Common myeloid progenitor, CD34-positive (primary cell): ENCODE results near the gene SMIM38.
"Not testable (repeated sequence)": the region's sequence is repeated elsewhere in the genome, so short reads cannot be mapped to it uniquely, and the experiment has no call there.

Source experiments
- CTCF ChIA-PET: fragments of 350-600 bp; sonication (Branson Sonifier 250); formaldehyde crosslinking; loops from one replicate; lab custom pipeline; 2021; ENCODE audit warnings: antibody characterized with exemption; lab: Charles Lee
- POLR2A ChIA-PET: fragments of 350-600 bp; sonication (Branson Sonifier 250); formaldehyde crosslinking; loops from one replicate; lab custom pipeline; 2021; ENCODE audit warnings: antibody characterized with exemption; lab: Charles Lee
- DNase-seq, 3 donors: peaks; one replicate each; pipeline versions ENCODE4 v3.0.0 to v3.0.0-alpha.2; 2013
- H3K27ac ChIP-seq, 2 experiments: 1 replicate in 1 of 2; 2 replicates in 1 of 2; pipeline ENCODE4 v1.7.0; 2013; ENCODE audit warnings: inconsistent platforms in 2 of 2, low read length in 2 of 2, mild to moderate bottlenecking in 2 of 2, low read depth in 1 of 2, moderate library complexity in 1 of 2; ENCODE audit not compliant: severe bottlenecking in 2 of 2, insufficient read depth in 1 of 2, poor library complexity in 1 of 2
- H3K27me3 ChIP-seq, 5 experiments: replicated peaks in 2 of 5; 1 replicate in 3 of 5; 2 replicates in 2 of 5; pipeline versions ENCODE4 v1.6.1 to v1.7.0; 2013; ENCODE audit warnings: low read length in 4 of 5, mild to moderate bottlenecking in 2 of 5, moderate library complexity in 2 of 5, inconsistent platforms in 1 of 5; ENCODE audit not compliant: insufficient read depth in 5 of 5, control insufficient read depth in 4 of 5
- H3K36me3 ChIP-seq, 4 experiments: 1 replicate in 2 of 4; 2 replicates in 2 of 4; pipeline versions ENCODE4 v1.6.1 to v1.7.0; 2013; ENCODE audit warnings: low read length in 3 of 4, control low read depth in 1 of 4, mild to moderate bottlenecking in 1 of 4; ENCODE audit not compliant: control insufficient read depth in 4 of 4, insufficient read depth in 4 of 4
- H3K4me1 ChIP-seq, 4 experiments: 1 replicate in 3 of 4; 2 replicates in 1 of 4; pipeline versions ENCODE4 v1.6.1 to v1.7.1; 2013; ENCODE audit warnings: low read length in 3 of 4, mild to moderate bottlenecking in 3 of 4, control low read depth in 1 of 4, inconsistent platforms in 1 of 4, moderate library complexity in 1 of 4; ENCODE audit not compliant: control insufficient read depth in 4 of 4, insufficient read depth in 4 of 4; ENCODE audit errors: control extremely low read depth in 1 of 4
- H3K4me3 ChIP-seq, 7 experiments: 1 replicate in 4 of 7; 2 replicates in 3 of 7; pipeline versions ENCODE4 v1.5.1 to v1.7.0; 2013; ENCODE audit warnings: mild to moderate bottlenecking in 7 of 7, low read length in 6 of 7, moderate library complexity in 6 of 7, inconsistent platforms in 2 of 7, low read depth in 2 of 7, control low read depth in 1 of 7; ENCODE audit not compliant: insufficient read depth in 4 of 7, control insufficient read depth in 1 of 7; ENCODE audit errors: extremely low read depth in 1 of 7
- H3K9me3 ChIP-seq, 5 experiments: 1 replicate in 4 of 5; 2 replicates in 1 of 5; pipeline versions ENCODE4 v1.6.1 to v1.7.1; 2013; ENCODE audit warnings: low read length in 4 of 5, mild to moderate bottlenecking in 2 of 5, inconsistent platforms in 1 of 5, low read depth in 1 of 5, moderate library complexity in 1 of 5; ENCODE audit not compliant: control insufficient read depth in 4 of 5, insufficient read depth in 2 of 5; ENCODE audit errors: control extremely low read depth in 1 of 5
- WGBS: methylation state at CpG from one replicate; pipeline ENCODE4 v1.1.5; 2013; ENCODE audit not compliant: insufficient coverage; 5-methylcytosine and 5-hydroxymethylcytosine counted together

Gene SMIM38

DNA sequence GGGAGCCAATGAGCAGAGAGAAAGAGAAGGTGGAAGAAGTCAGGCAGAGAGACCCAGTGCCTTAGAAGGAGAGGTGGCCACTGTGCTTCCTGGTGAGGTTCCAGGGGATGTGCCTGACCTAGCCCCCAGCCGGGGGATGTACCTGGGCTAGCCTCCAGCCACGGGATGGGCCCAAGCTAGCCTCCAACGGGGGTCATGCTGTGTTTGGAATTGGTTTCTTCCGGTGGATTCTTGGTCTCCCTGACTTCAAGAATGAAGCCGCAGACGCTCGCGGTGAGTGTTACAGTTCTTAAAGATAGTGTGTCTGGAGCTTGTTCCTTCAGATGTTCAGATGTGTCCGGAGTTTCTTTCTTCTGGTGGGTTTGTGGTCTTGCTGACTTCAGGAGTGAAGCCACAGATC, 6.9 kb upstream of the SMIM38 start:
- WGBS: 98% methylated on average over 8 of the region's 9 CpGs
- POLR2A ChIA-PET: no interaction called here

DNA sequence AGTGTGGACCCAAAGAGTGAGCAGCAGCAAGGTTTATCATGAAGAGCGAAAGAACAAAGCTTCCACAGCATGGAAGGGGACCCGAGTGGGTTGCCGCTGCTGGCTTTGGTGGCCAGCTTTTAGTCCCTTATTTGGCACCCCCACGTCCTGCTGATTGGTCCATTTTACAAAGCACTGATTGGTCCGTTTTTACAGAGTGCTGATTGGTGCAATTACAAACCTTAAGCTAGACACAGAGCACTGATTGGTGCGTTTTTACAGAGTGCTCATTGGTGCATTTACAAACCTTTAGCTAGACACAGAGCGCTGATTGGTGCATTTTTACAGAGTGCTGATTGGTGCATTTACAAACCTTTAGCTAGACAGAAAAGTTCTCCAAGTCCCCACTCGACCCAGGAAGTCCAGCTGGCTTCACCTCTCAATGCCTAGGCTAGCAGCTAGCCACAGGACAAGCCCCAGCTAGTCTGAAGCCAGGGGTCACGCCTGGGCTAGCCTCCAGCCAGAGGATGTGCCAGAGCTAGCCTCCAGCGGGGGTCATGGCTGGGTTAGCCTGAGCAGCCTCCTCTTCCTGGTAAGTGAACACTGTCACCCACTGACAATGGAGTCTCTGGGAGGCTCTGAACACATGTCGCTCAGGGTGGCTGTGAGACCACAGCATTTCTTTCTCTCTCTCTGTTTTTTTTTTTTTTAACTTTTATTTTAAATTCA, 6.2 kb upstream of the SMIM38 start:
- H3K9me3 ChIP-seq: peaks cover 3 to 25% (median 15%) of the 10 kb centered on the region in 5 experiments
- DNase-seq, H3K27me3 ChIP-seq, H3K4me3 ChIP-seq, H3K27ac ChIP-seq, H3K4me1 ChIP-seq, H3K36me3 ChIP-seq, POLR2A ChIA-PET: not testable (repeated sequence)
- CTCF ChIA-PET: interaction anchor here (0.6 kb wide), 1 partner anchor 299 kb away, joined by 3 read pairs; no protein-coding TSS in a partner anchor
- 91% methylated on average over 10 of the region's 11 CpGs for WGBS

More for the DNA sequence above, 6.9 kb upstream of the SMIM38 start:
- Histone ChIP-seq H3K27ac (no peak overlapping the region), H3K9me3 (peaks cover 3 to 25% (median 15%) of the 10 kb centered on the region in 5 experiments), H3K4me3 (no peak overlapping the region), H3K36me3 (no peaks in the 10 kb centered on the region), H3K27me3 (no peaks in the 10 kb centered on the region), H3K4me1 (no peaks in the 10 kb centered on the region)
- DNase-seq: no peak
- CTCF ChIA-PET: no interaction called here

DNA sequence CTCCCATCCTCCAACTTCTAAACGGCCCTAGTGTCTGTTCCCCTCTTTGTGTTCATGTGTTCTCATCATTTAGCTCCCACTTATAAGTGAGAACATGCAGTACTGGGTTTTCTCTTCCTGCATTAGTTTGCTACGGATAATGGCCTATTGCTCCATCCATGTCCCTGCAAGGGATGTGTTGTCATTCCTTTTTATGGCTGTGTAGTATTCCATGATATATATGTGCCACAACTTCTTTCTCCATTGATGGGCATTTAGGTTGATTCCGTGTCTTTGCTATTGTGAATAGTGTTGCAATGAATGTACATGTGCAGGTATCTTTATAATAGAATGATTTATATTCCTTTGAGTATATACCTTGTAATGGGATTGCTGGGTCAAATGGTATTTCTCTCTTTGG, 5.6 kb upstream of the SMIM38 start:
- Histone ChIP-seq H3K4me1 (no peaks in the 10 kb centered on the region), H3K4me3 (no peak overlapping the region), H3K9me3 (peaks cover 3 to 24% (median 15%) of the 10 kb centered on the region in 5 experiments), H3K27ac (no peak overlapping the region), H3K27me3 (no peaks in the 10 kb centered on the region), H3K36me3 (no peaks in the 10 kb centered on the region)
- CTCF ChIA-PET: no interaction called here
- 100% methylated on average over 1 of the region's 3 CpGs for WGBS
- POLR2A ChIA-PET: interaction anchor here (0.7 kb wide), 1 partner anchor 232 kb away, joined by 5 read pairs; no protein-coding TSS in a partner anchor
- DNase-seq: no peak

DNA sequence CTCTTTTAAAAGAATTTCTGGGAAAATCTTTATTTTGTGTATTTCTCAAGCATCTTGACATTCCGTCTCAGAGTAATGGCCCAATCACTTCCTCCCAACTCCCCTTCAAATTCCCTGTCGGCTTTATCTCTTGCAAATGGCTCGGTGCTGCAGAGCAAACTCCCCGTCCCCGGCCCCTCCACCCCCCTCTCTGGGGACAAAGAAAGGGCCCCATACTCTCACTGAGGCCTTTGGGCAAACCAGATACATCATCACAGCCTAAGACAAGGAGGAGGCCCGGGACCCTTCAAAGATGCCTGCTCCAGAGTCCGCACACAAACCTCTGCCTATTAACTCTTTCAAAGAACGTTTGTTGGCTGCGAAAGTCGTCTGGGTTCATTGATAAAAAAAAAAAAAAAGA, 3.9 kb upstream of the SMIM38 start:
- peaks cover 0 to 16% (median 1%) of the 10 kb centered on the region in 5 experiments for H3K27me3 ChIP-seq
- no peaks in the 10 kb centered on the region for H3K36me3 ChIP-seq
- H3K9me3 ChIP-seq: peaks cover 0 to 16% (median 7%) of the 10 kb centered on the region in 5 experiments
- no peak overlapping the region for H3K27ac ChIP-seq
- DNase-seq: no peak
- ChIA-PET POLR2A (no interaction called here), CTCF (no interaction called here)
- no peak overlapping the region for H3K4me3 ChIP-seq
- 89% methylated on average over 10 of the region's 10 CpGs for WGBS
- H3K4me1 ChIP-seq: no peaks in the 10 kb centered on the region

DNA sequence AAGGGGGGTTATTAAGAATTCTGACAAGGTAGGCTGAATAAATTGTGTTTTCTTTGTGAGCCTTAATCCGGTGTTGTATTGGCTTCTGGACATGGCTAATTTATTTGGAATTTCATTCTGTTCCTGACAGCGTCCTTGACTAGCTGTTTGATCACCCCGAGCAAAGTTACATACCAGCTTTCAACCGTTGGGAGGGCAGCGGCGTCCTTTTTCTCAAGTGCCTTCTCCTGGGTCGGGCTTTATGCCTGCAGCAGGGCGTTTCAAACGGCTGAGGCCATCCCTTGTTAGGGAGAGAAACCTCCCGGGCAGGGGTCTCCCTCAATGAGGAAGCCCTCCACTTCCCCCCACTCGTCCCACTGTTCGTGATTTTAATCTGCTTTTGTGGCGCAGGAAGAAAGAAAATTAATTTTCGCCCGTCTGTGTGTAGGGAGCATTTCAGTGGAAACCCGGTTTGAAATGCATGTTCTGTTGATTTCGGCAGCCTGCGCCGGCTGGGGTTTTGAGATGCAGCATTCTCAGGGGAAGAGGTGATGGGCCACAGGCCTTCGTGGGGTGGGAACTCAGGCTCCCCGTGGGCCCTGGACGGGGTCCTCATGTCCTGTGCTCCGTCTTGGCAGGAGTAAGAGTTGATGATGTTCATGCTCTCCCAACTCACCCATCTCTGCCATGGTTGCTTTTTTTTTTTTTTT, 2.9 kb upstream of the SMIM38 start:
- POLR2A ChIA-PET: no interaction called here
- CTCF ChIA-PET: no interaction called here
- DNase-seq: no peak
- Histone ChIP-seq H3K4me3 (no peak overlapping the region), H3K36me3 (no peaks in the 10 kb centered on the region), H3K9me3 (peaks cover 0 to 10% (median 0%) of the 10 kb centered on the region in 5 experiments), H3K4me1 (no peaks in the 10 kb centered on the region), H3K27ac (no peak overlapping the region), H3K27me3 (peaks cover 0 to 27% (median 3%) of the 10 kb centered on the region in 5 experiments)
- 87% methylated on average over 19 of the region's 23 CpGs for WGBS

DNA sequence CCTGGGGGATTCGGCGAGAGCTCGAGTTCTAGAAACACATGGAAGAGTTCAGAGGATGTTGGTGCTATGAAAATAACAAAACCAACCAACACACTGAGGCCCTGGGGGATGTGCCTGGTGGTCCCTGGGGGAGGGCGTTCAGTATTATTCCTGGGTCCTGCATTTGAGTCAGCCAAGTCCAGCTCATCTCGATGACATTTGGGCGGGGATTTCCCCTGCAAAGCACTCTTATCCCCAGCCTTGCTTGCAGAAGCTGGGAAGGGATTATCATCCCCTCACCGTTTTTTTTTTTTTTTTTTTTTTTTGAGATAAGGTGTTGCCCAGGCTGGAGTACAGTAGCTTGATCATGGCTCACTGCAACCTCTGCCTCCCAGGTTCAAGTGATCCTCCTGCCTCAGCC, 2.1 kb upstream of the SMIM38 start:
- H3K9me3 ChIP-seq: peaks cover 0 to 5% (median 0%) of the 10 kb centered on the region in 5 experiments
- H3K4me3 ChIP-seq: no peak overlapping the region
- POLR2A ChIA-PET: no interaction called here
- H3K4me1 ChIP-seq: no peaks in the 10 kb centered on the region
- H3K36me3 ChIP-seq: no peaks in the 10 kb centered on the region
- 100% methylated on average over 1 of the region's 7 CpGs for WGBS
- no peak overlapping the region for H3K27ac ChIP-seq
- CTCF ChIA-PET: no interaction called here
- H3K27me3 ChIP-seq: peaks cover 0 to 35% (median 3%) of the 10 kb centered on the region in 5 experiments
- no peak for DNase-seq
